ENCODE data around the gene GFOD1. TPM values are rescaled to one million over a fixed set of nuclear protein-coding genes. Genes with fewer than 3 reads are reported as not detected.

The GFOD1 gene
- total RNA-seq, 2 experiments from 2014 or later = 22.6 to 35.0 TPM

DNA sequence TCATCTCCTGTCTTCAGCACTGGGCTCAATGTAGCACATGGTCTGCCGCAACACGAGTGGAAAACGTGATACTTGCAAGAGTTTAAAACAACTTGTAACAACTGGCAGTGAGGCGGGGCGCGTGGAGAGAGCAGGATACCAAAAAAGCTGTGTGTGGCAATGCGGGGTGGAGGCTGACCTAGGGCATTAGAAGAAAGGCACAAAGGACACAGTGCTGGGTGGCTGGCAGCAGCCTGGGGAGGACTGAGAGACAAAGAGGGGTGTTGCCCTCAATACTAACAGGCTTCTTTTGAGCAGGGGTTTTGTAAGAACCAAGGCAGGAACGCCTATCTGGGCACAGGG is 1.5 kb upstream of the GFOD1 start:
- peaks cover 12% of the 10 kb centered on the region; the same call in 1 of the 2 replicates for H4K20me1 ChIP-seq (ENCODE audit: insufficient read depth, low read length)
- intact Hi-C loops (cut with micrococcal nuclease; ENCODE audit: unreplicated experiment) = loop anchor here (5.0 kb wide), 2 partner anchors 112 to 132 kb away; no protein-coding TSS in a partner anchor
- DNase-seq (ENCODE audit: low spot score) = no peak
- H3K9me2 ChIP-seq (ENCODE audit: insufficient read depth, low read length) = no peaks in the 10 kb centered on the region
- peaks cover 24% of the 10 kb centered on the region for H3K79me2 ChIP-seq (ENCODE audit: insufficient read depth, low read depth, low read length)
- no peak overlapping the region for H3K27ac ChIP-seq (ENCODE audit: low read depth, low read length, poor library complexity, severe bottlenecking)
- no peak for TF ChIP-seq EZH2phosphoT487 (IDR thresholded peaks at IDR 0.05; ENCODE audit: borderline replicate concordance, low read depth, low read length)
- TF ChIP-seq, protein P1, sequence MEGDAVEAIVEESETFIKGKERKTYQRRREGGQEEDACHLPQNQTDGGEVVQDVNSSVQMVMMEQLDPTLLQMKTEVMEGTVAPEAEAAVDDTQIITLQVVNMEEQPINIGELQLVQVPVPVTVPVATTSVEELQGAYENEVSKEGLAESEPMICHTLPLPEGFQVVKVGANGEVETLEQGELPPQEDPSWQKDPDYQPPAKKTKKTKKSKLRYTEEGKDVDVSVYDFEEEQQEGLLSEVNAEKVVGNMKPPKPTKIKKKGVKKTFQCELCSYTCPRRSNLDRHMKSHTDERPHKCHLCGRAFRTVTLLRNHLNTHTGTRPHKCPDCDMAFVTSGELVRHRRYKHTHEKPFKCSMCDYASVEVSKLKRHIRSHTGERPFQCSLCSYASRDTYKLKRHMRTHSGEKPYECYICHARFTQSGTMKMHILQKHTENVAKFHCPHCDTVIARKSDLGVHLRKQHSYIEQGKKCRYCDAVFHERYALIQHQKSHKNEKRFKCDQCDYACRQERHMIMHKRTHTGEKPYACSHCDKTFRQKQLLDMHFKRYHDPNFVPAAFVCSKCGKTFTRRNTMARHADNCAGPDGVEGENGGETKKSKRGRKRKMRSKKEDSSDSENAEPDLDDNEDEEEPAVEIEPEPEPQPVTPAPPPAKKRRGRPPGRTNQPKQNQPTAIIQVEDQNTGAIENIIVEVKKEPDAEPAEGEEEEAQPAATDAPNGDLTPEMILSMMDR (conservative IDR thresholded peaks at IDR 0.05; ENCODE audit: low read length) = no peak
- H3K36me3 ChIP-seq (ENCODE audit: insufficient read depth, low read length) = 0 out of 2 replicates have a peak, but pooled peaks cover 2% of the 10 kb centered on the region
- CTCF ChIA-PET (ENCODE audit: unreplicated experiment) = no interaction called here
- no peak overlapping the region for H3K4me3 ChIP-seq (ENCODE audit: low read depth, low read length, poor library complexity, severe bottlenecking)
- no TSS peak for BruUV-seq (replicated peaks)
- H3K4me2 ChIP-seq (ENCODE audit: low read length) = no peak overlapping the region
- POLR2A ChIA-PET = interaction anchor here (0.6 kb wide), 1 partner anchor 71 kb away, joined by 3 read pairs; no protein-coding TSS in a partner anchor
- no peaks in the 10 kb centered on the region for H3K9me3 ChIP-seq (ENCODE audit: low read length)
- H2AFZ ChIP-seq (ENCODE audit: low read length) = no peak overlapping the region
- H3K4me1 ChIP-seq (ENCODE audit: insufficient read depth, low read length, poor library complexity, severe bottlenecking) = peaks cover 21% of the 10 kb centered on the region

DNA sequence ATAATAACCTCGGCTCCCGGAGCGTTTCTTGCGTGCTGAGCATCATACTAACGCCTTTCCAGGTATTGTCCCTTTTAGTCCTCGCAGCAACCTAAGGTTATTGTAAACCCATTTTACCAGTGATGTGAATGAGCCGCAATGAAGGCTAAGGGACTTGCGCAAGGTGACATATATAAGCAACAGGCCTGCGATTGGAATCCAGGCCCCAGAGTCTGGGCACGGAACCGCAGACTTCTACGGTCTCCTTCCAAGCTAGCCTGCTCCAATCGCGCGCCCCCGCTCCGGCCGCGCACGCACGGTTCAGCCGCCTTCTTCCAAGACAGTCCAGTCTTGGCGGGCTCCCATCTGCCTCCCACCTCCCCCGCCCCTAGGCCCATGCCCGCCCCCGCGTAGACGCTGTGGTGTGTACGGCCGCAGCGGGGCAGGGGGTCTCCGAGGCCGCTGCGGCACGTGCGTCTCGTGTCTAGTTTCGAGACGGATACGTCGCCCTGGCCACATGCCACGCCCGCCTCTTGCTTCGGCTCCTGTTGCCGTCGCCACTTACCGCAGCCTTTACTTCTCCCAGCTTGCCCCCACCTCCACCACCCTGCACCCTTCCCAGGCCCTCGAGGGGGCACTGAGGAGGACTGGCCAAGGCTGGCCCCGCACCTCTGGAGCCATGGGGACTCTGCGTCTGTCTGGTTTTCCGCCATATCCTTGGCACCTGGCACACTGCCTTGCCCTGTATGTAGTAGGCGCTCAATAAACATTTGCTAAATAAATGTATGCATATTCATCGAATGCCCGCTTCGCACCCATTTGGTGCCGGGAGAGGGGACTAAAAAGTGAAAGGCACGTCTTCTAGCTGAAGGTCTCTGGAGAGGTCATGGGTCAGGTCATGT is 855 bp upstream of the GFOD1 start:
- peaks cover 9% of the 10 kb centered on the region for H3K36me3 ChIP-seq (ENCODE audit: insufficient read depth, low read length)
- H3K27ac ChIP-seq (ENCODE audit: low read depth, low read length, poor library complexity, severe bottlenecking) = peak overlapping the region; percentile 33
- ChIA-PET CTCF (ENCODE audit: unreplicated experiment) (interaction anchor here (0.6 kb wide), 1 partner anchor 89 kb away, joined by 3 read pairs; no protein-coding TSS in a partner anchor), POLR2A (interaction anchor here (0.6 to 5.1 kb wide), 5 partner anchors 13 to 72 kb away, joined by 3 to 25 read pairs (median 3); no protein-coding TSS in a partner anchor)
- TF ChIP-seq EZH2phosphoT487 (IDR thresholded peaks at IDR 0.05; ENCODE audit: borderline replicate concordance, low read depth, low read length) = no peak
- TF ChIP-seq, protein P1 (conservative IDR thresholded peaks at IDR 0.05; ENCODE audit: low read length) = no peak
- DNase-seq (ENCODE audit: low spot score) = no peak
- peaks cover 30% of the 10 kb centered on the region for H3K79me2 ChIP-seq (ENCODE audit: insufficient read depth, low read depth, low read length)
- H3K4me1 ChIP-seq (ENCODE audit: insufficient read depth, low read length, poor library complexity, severe bottlenecking) = peaks cover 27% of the 10 kb centered on the region
- peak overlapping the region; percentile 74 for H3K4me3 ChIP-seq (ENCODE audit: low read depth, low read length, poor library complexity, severe bottlenecking)
- peak overlapping the region; percentile 89 for H3K4me2 ChIP-seq (ENCODE audit: low read length)
- no peaks in the 10 kb centered on the region for H3K9me3 ChIP-seq (ENCODE audit: low read length)
- H2AFZ ChIP-seq (ENCODE audit: low read length) = peak overlapping the region; percentile 86
- intact Hi-C loops (cut with micrococcal nuclease; ENCODE audit: unreplicated experiment) = loop anchor here (5.0 kb wide), 2 partner anchors 111 to 131 kb away; no protein-coding TSS in a partner anchor
- no TSS peak for BruUV-seq (replicated peaks)
- no peaks in the 10 kb centered on the region for H3K9me2 ChIP-seq (ENCODE audit: insufficient read depth, low read length)
- H4K20me1 ChIP-seq (ENCODE audit: insufficient read depth, low read length) = peaks cover 17% of the 10 kb centered on the region; the same call in 1 of the 2 replicates

Measured in OCI-LY7 (cell line).